GM13977 (cell line): ENCODE results near the gene PARVB.

ENCODE experiments used
- DNase-seq: peaks from one replicate; pipeline ENCODE4 v3.0.0; 2012; ENCODE audit warnings: low spot score
- in situ Hi-C: fragments of 300-500 bp; cut with MboI; formaldehyde crosslinking; loops from one replicate; pipeline ENCODE4 v1.12.0; 2022; ENCODE audit warnings: low sequenced_read_pairs, low pct_unique_long_range_greater_than_20kb, mixed read lengths, inconsistent platforms; ENCODE audit not compliant: unreplicated experiment
- TF ChIP-seq, protein P1 (sequence below): IDR thresholded peaks from 2 replicates; pipeline ENCODE4 v1.5.1; 2012; ENCODE audit warnings: mild to moderate bottlenecking, control low read depth; ENCODE audit not compliant: insufficient read depth; ENCODE audit errors: extremely low read depth, missing control alignments

The PARVB gene

DNA sequence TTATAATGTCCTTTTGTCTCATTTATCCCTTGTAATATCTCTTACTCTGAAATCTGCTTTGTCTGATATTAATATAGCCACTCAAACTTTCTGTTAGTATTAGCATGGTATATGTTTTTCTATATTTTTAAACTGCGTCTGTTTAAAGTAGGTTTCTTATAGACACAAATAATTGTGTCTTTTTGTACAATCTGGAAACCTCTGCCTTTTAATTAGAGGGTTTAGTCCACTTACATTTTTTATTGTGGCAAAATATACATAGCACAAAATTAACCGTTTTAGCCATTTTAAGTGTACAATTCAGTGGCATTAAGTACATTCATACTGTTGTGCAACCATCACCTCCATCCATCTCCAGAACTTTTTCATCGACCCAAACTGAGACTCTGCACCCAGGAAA, 185.2 kb downstream of the PARVB start:
- in situ Hi-C loops: no loop called here
- TF ChIP-seq, protein P1, sequence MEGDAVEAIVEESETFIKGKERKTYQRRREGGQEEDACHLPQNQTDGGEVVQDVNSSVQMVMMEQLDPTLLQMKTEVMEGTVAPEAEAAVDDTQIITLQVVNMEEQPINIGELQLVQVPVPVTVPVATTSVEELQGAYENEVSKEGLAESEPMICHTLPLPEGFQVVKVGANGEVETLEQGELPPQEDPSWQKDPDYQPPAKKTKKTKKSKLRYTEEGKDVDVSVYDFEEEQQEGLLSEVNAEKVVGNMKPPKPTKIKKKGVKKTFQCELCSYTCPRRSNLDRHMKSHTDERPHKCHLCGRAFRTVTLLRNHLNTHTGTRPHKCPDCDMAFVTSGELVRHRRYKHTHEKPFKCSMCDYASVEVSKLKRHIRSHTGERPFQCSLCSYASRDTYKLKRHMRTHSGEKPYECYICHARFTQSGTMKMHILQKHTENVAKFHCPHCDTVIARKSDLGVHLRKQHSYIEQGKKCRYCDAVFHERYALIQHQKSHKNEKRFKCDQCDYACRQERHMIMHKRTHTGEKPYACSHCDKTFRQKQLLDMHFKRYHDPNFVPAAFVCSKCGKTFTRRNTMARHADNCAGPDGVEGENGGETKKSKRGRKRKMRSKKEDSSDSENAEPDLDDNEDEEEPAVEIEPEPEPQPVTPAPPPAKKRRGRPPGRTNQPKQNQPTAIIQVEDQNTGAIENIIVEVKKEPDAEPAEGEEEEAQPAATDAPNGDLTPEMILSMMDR: no peak
- DNase-seq: no peak

DNA sequence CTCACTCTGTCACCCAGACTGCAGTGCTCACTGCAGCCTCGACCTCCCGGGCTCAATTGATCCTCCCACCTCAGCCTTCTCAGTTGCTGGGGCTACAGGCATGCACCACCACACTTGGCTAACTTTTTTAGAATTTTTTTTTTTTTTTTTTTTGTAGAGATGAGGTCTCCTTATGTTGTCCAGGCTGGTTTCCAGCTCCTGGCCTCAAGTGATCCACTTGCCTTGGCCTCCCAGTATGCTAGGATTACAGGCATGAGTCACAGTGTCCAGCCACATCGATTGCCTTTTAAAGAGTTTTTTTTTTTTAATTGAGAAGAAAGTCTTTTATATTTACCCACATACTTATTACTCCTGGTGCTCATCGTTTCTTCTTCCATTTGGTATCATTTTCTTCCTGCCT, 186.6 kb downstream of the PARVB start:
- TF ChIP-seq, protein P1: no peak
- DNase-seq: no peak
- in situ Hi-C loops: no loop called here

DNA sequence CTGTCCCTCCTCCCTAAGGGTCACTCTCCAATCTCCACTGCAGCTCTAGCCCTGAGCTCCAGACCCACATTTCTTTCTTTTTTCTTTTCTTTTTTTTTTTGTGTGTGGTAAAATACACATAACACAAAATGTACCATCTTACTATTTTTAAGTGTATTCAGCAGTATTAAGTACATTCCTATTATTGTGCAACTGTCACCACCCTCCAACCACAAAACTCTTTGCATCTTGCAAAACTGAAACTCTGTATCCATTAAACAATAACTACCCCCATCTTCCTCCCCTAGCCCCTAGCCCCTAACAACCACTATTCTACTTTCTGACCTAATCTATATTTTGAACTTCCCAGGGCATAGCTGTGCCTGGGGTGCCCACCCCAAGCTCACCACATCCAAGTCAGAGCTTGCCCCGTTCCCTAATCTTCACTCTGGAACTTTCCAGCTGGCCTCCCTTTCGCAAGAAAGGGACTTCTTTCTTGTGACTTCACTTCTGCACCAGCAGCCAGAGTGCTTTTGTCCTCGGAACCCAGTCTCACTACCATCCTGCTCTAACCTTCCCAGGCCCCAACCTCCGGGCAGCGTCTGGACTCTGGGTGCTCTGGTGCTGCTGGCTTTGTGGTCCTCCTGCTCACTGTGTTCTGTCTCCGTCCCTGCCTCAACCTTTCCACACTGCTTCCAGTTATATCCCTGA, 187.3 kb downstream of the PARVB start:
- DNase-seq: no peak
- in situ Hi-C loops: no loop called here
- TF ChIP-seq, protein P1: no peak

DNA sequence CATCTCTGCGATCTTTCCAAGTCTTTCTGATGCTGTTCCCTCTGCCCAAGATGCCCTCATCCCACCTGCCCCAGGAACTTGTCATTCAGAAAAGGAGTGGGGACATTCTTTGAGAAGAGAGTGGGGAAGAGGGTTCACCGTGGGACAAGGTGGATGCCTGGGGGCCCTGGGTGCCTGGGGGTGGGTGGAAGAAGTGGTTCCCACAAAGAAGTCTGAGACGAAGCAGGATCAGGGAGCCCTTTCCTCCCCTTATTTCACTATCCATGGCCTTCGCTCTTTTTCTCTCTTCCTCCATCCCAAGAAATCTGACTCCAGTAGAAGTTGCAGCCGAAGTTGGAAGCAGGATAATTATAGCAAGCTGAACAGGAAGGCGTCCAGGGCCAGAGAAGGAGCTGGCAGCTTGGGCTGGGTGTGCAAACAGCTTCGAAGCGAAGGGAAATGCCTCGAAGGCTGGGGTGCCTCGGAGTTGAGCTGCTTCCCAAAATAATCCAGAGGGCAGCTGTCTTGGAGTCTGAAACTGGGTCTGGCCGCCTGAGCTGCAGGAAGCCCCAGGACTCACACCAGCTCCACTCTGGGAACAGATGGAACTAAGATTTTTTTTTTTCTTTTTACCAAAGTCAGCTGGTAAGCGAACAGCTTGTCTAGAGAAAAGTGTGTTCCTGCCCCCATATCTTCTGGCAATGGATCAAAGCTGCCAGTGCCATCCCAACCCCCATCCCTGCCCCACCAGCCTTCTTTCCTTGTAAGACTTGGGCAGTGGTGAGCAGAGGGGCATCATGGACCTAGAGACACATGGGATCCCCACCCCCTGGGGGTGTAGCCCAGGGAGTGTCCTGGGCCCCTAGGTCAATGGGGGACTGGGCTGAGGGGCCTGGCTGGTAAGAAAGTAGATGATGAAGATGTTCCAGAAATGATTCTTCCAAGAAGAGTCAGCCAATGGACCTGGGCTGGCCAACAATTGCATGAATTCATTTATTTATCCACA, 188.1 kb downstream of the PARVB start:
- TF ChIP-seq, protein P1: no peak
- in situ Hi-C loops: no loop called here
- DNase-seq: no peak

DNA sequence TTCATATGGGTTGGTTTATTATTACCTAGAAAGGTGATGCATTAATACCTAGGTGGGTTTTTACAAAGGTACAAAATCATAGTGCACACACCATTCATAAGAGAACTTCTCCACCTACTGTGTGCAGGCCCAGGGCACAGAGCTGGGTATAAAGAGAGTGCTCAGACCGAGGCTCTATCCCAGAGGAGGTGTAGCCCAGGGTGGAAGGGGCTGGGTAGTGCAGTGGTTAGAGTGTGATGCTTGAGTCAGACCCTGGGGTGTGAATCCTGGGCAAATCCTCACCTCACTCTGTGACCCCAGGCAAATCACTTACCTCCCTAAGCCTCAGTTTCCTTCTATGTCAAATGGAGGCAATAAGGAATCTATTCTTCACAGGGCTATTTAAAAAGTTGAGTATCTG, 188.8 kb downstream of the PARVB start:
- in situ Hi-C loops: no loop called here
- TF ChIP-seq, protein P1: no peak
- DNase-seq: no peak

DNA sequence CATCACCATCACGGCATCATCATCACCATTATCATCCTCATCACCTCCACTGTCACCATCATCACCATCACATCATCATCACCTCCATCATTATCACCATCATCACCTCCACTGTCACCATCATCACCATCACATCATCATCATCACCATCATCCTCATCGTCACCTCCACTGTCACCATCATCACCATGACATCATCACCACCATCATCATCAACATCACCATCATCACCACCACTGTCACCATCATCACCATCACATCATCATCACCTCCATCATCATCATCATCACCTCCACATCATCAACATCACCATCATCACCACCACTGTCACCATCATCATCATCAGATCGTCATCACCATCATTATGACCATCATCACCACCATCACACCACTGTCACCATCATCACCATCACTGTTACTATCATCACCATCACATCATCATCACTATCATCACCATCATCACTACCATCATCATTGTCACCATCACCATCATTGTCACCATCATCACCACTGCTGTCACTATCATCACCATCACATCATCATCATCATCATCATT, 189.5 kb downstream of the PARVB start:
- DNase-seq: no peak
- in situ Hi-C loops: no loop called here
- TF ChIP-seq, protein P1: no peak
